WTC11 (cell line): ENCODE measurements around the gene ACOXL. TPM values are rescaled to one million over a fixed set of nuclear protein-coding genes. Genes with fewer than 3 reads are reported as not detected.

ENCODE experiments used
- ATAC-seq: fragments of 200-7000 bp; cut with Tn5 transposase; 2 replicates; pipeline ENCODE4 v1.10.0; 2021; ENCODE audit warnings: mild to moderate bottlenecking, moderate library complexity
- CTCF ChIA-PET: fragments of 300-600 bp; sonication (Branson Sonifier 250); formaldehyde crosslinking; loops from one replicate; lab custom pipeline; 2021; ENCODE audit warnings: antibody characterized with exemption; lab: Charles Lee
- POLR2A ChIA-PET: fragments of 350-600 bp; sonication (Branson Sonifier 250); formaldehyde crosslinking; loops from one replicate; lab custom pipeline; 2021; ENCODE audit warnings: antibody characterized with exemption; lab: Charles Lee
- DNase-seq: peaks from one replicate; pipeline ENCODE4 v3.0.0; 2021; ENCODE audit warnings: low spot score
- H3K27ac Mint-ChIP-seq: 2 replicates; pipeline ENCODE4 v1.8.0; 2021; ENCODE audit warnings: mixed read lengths
- H3K27me3 Mint-ChIP-seq: 2 replicates; pipeline ENCODE4 v1.8.0; 2021; ENCODE audit warnings: low read depth, mild to moderate bottlenecking, moderate library complexity, mixed read lengths
- H3K36me3 Mint-ChIP-seq: 2 replicates; pipeline ENCODE4 v1.8.0; 2021; ENCODE audit warnings: mixed read lengths
- H3K4me1 Mint-ChIP-seq: 2 replicates; pipeline ENCODE4 v1.8.0; 2022; ENCODE audit warnings: mixed read lengths
- H3K4me3 Mint-ChIP-seq: 2 replicates; pipeline ENCODE4 v1.8.0; 2021; ENCODE audit warnings: mild to moderate bottlenecking, moderate library complexity, mixed read lengths
- H3K9me3 Mint-ChIP-seq: 2 replicates; pipeline ENCODE4 v1.8.0; 2021; ENCODE audit warnings: mixed read lengths
- AFF4 ChIP-seq: sonication (generic); formaldehyde crosslinking; IDR thresholded peaks from 2 replicates; pipeline ENCODE4 v1.8.1; 2023; ENCODE audit warnings: mild to moderate bottlenecking, missing genetic modification reagents, borderline replicate concordance
- ATF3 ChIP-seq: sonication (generic); formaldehyde crosslinking; conservative IDR thresholded peaks from 2 replicates; pipeline ENCODE4 v1.8.1; 2022; ENCODE audit warnings: mild to moderate bottlenecking, missing genetic modification reagents
- CBFB ChIP-seq: sonication (generic); formaldehyde crosslinking; IDR thresholded peaks from 2 replicates; pipeline ENCODE4 v1.8.1; 2022; ENCODE audit warnings: mild to moderate bottlenecking, low read depth, missing genetic modification reagents
- CDX4 ChIP-seq: fragments of 250-450 bp; sonication (Bioruptor Pico); IDR thresholded peaks from 2 replicates; pipeline ENCODE4 v1.9.0; 2021; ENCODE audit warnings: moderate library complexity, mild to moderate bottlenecking, inconsistent platforms, borderline replicate concordance
- E2F5 ChIP-seq: sonication (generic); formaldehyde crosslinking; IDR thresholded peaks from 2 replicates; pipeline ENCODE4 v1.8.1; 2022; ENCODE audit warnings: mild to moderate bottlenecking, moderate library complexity, missing genetic modification reagents
- FOXP1 ChIP-seq: sonication (generic); formaldehyde crosslinking; IDR thresholded peaks from 2 replicates; pipeline ENCODE4 v1.8.0; 2022; ENCODE audit warnings: missing genetic modification reagents, mild to moderate bottlenecking, moderate library complexity, borderline replicate concordance
- FOXP4 ChIP-seq: sonication (generic); formaldehyde crosslinking; IDR thresholded peaks from 2 replicates; pipeline ENCODE4 v1.8.0; 2022; ENCODE audit warnings: mild to moderate bottlenecking, missing genetic modification reagents
- HMGA2 ChIP-seq: fragments of 250-450 bp; sonication (Bioruptor Pico); IDR thresholded peaks from 2 replicates; pipeline ENCODE4 v1.4.0; 2021; ENCODE audit warnings: mild to moderate bottlenecking, moderate library complexity
- MAX ChIP-seq: sonication (generic); formaldehyde crosslinking; IDR thresholded peaks from 2 replicates; pipeline ENCODE4 v1.8.0; 2022; ENCODE audit warnings: mild to moderate bottlenecking, missing genetic modification reagents
- MXD4 ChIP-seq: fragments of 250-450 bp; sonication (Bioruptor Pico); IDR thresholded peaks from 2 replicates; pipeline ENCODE4 v1.8.0; 2021; ENCODE audit warnings: mild to moderate bottlenecking, moderate library complexity, borderline replicate concordance
- NFE2L1 ChIP-seq: sonication (generic); formaldehyde crosslinking; IDR thresholded peaks from 2 replicates; pipeline ENCODE4 v1.8.1; 2023; ENCODE audit warnings: missing genetic modification reagents
- OVOL2 ChIP-seq: fragments of 250-450 bp; sonication (Bioruptor Pico); IDR thresholded peaks from 2 replicates; pipeline ENCODE4 v1.9.0; 2021; ENCODE audit warnings: mild to moderate bottlenecking, borderline replicate concordance
- USF1 ChIP-seq: sonication (generic); formaldehyde crosslinking; IDR thresholded peaks from 2 replicates; pipeline ENCODE4 v1.8.0; 2022; ENCODE audit warnings: mild to moderate bottlenecking, missing genetic modification reagents
- USF2 ChIP-seq: sonication (generic); formaldehyde crosslinking; IDR thresholded peaks from 2 replicates; pipeline ENCODE4 v1.8.1; 2023; ENCODE audit warnings: mild to moderate bottlenecking, missing genetic modification reagents, moderate library complexity
- ZNF138 ChIP-seq: sonication (generic); formaldehyde crosslinking; conservative IDR thresholded peaks from 2 replicates; pipeline ENCODE4 v1.8.1; 2022; ENCODE audit warnings: mild to moderate bottlenecking, moderate library complexity, missing genetic modification reagents
- ZNF281 ChIP-seq: sonication (generic); formaldehyde crosslinking; IDR thresholded peaks from 2 replicates; pipeline ENCODE4 v1.8.0; 2023; ENCODE audit warnings: mild to moderate bottlenecking, missing genetic modification reagents
- total RNA-seq: library from RNA; stranded (reverse); gene quantifications from 3 replicates; pipeline ENCODE4 v1.2.3, GENCODE V29; 2021

The ACOXL gene
- total RNA-seq, 1 experiment from 2014 or later, result 14.9 TPM

GRCh38 chr2:111050701-111051376 is 318.5 kb downstream of the ACOXL start:
- H3K4me3 Mint-ChIP-seq, result no peak overlapping the region
- no peaks in the 10 kb centered on the region for H3K4me1 Mint-ChIP-seq
- TF ChIP-seq ZNF138 (CRISPR knock-in tag), result no peak
- TF ChIP-seq FOXP1 (CRISPR knock-in tag), result no peak
- TF ChIP-seq MXD4, result no peak
- no peak for TF ChIP-seq USF1 (CRISPR knock-in tag)
- TF ChIP-seq OVOL2 (CRISPR knock-in tag), result no peak
- no peaks in the 10 kb centered on the region for H3K9me3 Mint-ChIP-seq
- no peaks in the 10 kb centered on the region for H3K27me3 Mint-ChIP-seq
- POLR2A ChIA-PET, result no interaction called here
- no peak overlapping the region for H3K27ac Mint-ChIP-seq
- no peaks in the 10 kb centered on the region for H3K36me3 Mint-ChIP-seq
- ATAC-seq, result no peak
- CTCF ChIA-PET, result no interaction called here
- no peak for DNase-seq

- ChIA-PET CTCF (no interaction called here), POLR2A (no interaction called here)
- TF ChIP-seq CBFB (no peak), NFE2L1 (CRISPR knock-in tag) (no peak), HMGA2 (no peak)
- H3K4me1 Mint-ChIP-seq, result no peaks in the 10 kb centered on the region
- no peak overlapping the region for H3K4me3 Mint-ChIP-seq
- no peaks in the 10 kb centered on the region for H3K27me3 Mint-ChIP-seq
- H3K27ac Mint-ChIP-seq, result no peak overlapping the region
- no peaks in the 10 kb centered on the region for H3K36me3 Mint-ChIP-seq
- no peak for ATAC-seq
- no peak for DNase-seq
- no peaks in the 10 kb centered on the region for H3K9me3 Mint-ChIP-seq
These were observed 320.2 kb downstream of the ACOXL start for GRCh38 chr2:111052621-111053020.

GRCh38 chr2:111053266-111053665 is 320.9 kb downstream of the ACOXL start:
- no peak for TF ChIP-seq MAX (CRISPR knock-in tag)
- no peak for TF ChIP-seq CDX4 (CRISPR knock-in tag)
- TF ChIP-seq E2F5 (CRISPR knock-in tag), result no peak
- TF ChIP-seq ATF3 (CRISPR knock-in tag), result no peak
- no peak for TF ChIP-seq FOXP4
- no peak for TF ChIP-seq AFF4 (CRISPR knock-in tag)
- no peak for TF ChIP-seq ZNF281 (CRISPR knock-in tag)
- no peak for TF ChIP-seq USF2 (CRISPR knock-in tag)
- H3K27me3 Mint-ChIP-seq, result no peaks in the 10 kb centered on the region
- ChIA-PET POLR2A (no interaction called here), CTCF (interaction anchor here (1.1 kb wide), 1 partner anchor 16 kb away, joined by 3 read pairs; no protein-coding TSS in a partner anchor)
- DNase-seq (no peak), ATAC-seq (no peak)
- no peak overlapping the region for H3K27ac Mint-ChIP-seq
- H3K4me1 Mint-ChIP-seq, result no peaks in the 10 kb centered on the region
- no peak overlapping the region for H3K4me3 Mint-ChIP-seq
- H3K36me3 Mint-ChIP-seq, result no peaks in the 10 kb centered on the region
- H3K9me3 Mint-ChIP-seq, result no peaks in the 10 kb centered on the region
